Measurements from ENCODE around the gene PCYT2.

Gene PCYT2

GRCh38 chr17:81944858-81945257 lies 33.7 kb upstream of the PCYT2 start:
- DNase-seq (ENCODE audit: extremely low read depth in 1 of 2, low read depth in 1 of 2), result no peak

- no peak for DNase-seq (ENCODE audit: extremely low read depth in 1 of 2, low read depth in 1 of 2)
Observed at GRCh38 chr17:81942167-81942553, 31.0 kb upstream of the PCYT2 start.

GRCh38 chr17:81941484-81942166 lies 30.4 kb upstream of the PCYT2 start:
- DNase-seq (ENCODE audit: extremely low read depth in 1 of 2, low read depth in 1 of 2), result no peak

GRCh38 chr17:81940538-81941483 lies 29.6 kb upstream of the PCYT2 start:
- DNase-seq (ENCODE audit: extremely low read depth in 1 of 2, low read depth in 1 of 2), result no peak

GRCh38 chr17:81939881-81940385 lies 28.7 kb upstream of the PCYT2 start:
- DNase-seq (ENCODE audit: extremely low read depth in 1 of 2, low read depth in 1 of 2), result no peak

- DNase-seq (ENCODE audit: extremely low read depth in 1 of 2, low read depth in 1 of 2), result no peak
Observed at GRCh38 chr17:81939218-81939617, 28.0 kb upstream of the PCYT2 start.

- no peak for DNase-seq (ENCODE audit: extremely low read depth in 1 of 2, low read depth in 1 of 2)
Observed at GRCh38 chr17:81935709-81936084, 24.5 kb upstream of the PCYT2 start.

- DNase-seq (ENCODE audit: extremely low read depth in 1 of 2, low read depth in 1 of 2), result no peak
Observed at GRCh38 chr17:81934850-81935708, 23.9 kb upstream of the PCYT2 start.

GRCh38 chr17:81934098-81934757 lies 23.0 kb upstream of the PCYT2 start:
- no peak for DNase-seq (ENCODE audit: extremely low read depth in 1 of 2, low read depth in 1 of 2)

- DNase-seq (ENCODE audit: extremely low read depth in 1 of 2, low read depth in 1 of 2), result no peak
Observed at GRCh38 chr17:81933178-81933699, 22.0 kb upstream of the PCYT2 start.

- no peak for DNase-seq (ENCODE audit: extremely low read depth in 1 of 2, low read depth in 1 of 2)
Observed at GRCh38 chr17:81932333-81932983, 21.3 kb upstream of the PCYT2 start.

GRCh38 chr17:81931557-81932332 lies 20.5 kb upstream of the PCYT2 start:
- DNase-seq (ENCODE audit: extremely low read depth in 1 of 2, low read depth in 1 of 2), result no peak

- no peak for DNase-seq (ENCODE audit: extremely low read depth in 1 of 2, low read depth in 1 of 2)
Observed at GRCh38 chr17:81931189-81931556, 20.0 kb upstream of the PCYT2 start.

GRCh38 chr17:81930142-81931125 lies 19.2 kb upstream of the PCYT2 start:
- DNase-seq (ENCODE audit: extremely low read depth in 1 of 2, low read depth in 1 of 2), result no peak

- DNase-seq (ENCODE audit: extremely low read depth in 1 of 2, low read depth in 1 of 2), result no peak
Observed at GRCh38 chr17:81929253-81930141, 18.3 kb upstream of the PCYT2 start.

- DNase-seq (ENCODE audit: extremely low read depth in 1 of 2, low read depth in 1 of 2), result no peak
Observed at GRCh38 chr17:81928544-81929252, 17.5 kb upstream of the PCYT2 start.

Data from activated CD8-positive, alpha-beta memory T cell treated with anti-CD3 and anti-CD28 coated beads for 1 hour (primary cell).